Endothelial cell of umbilical vein (primary cell): ENCODE results near the gene NSD1. TPM values are rescaled to one million over a fixed set of nuclear protein-coding genes. Genes with fewer than 3 reads are reported as not detected.
A peak's percentile ranks its signal among the peaks of the same experiment; 100 is the strongest.

Experiments
- BruUV-seq: library from RNA; stranded (reverse); fragments of 400-500 nt; replicated peaks from 2 replicates; lab custom pipeline; 2021; lab: Mats Ljungman, UMichigan
- CTCF ChIA-PET: fragments of 300-600, 350-600 bp; sonication (Branson Sonifier 250); formaldehyde crosslinking; loops from one replicate; lab custom pipeline; 2021; ENCODE audit warnings: antibody characterized with exemption, inconsistent platforms; lab: Charles Lee
- POLR2A ChIA-PET: fragments of 300-600, 350-600 bp; sonication (Branson Sonifier 250); formaldehyde crosslinking; loops from one replicate; lab custom pipeline; 2021; ENCODE audit warnings: antibody characterized with exemption, inconsistent platforms; lab: Charles Lee
- DNase-seq: peaks from one replicate; pipeline ENCODE4 v3.0.0-alpha.2; 2011; ENCODE audit warnings: low read depth, low spot score
- FAIRE-seq: peaks from 2 replicates; lab custom pipeline; 2011; peaks lifted over from hg19 to GRCh38; lab: Jason Lieb, UNC
- H2AFZ ChIP-seq: 2 replicates; pipeline ENCODE4 v1.6.0; 2012; ENCODE audit warnings: low read depth, low read length, control low read depth, inconsistent platforms
- H3K27ac ChIP-seq: 2 replicates; pipeline ENCODE4 v1.5.1; 2011; ENCODE audit warnings: low read depth, mild to moderate bottlenecking, control low read depth, low read length, moderate library complexity; ENCODE audit not compliant: insufficient read depth
- H3K27me3 ChIP-seq, 2 experiments: 2 replicates each; pipeline versions ENCODE4 v1.6.0 to v1.6.1; 2011; ENCODE audit warnings: low read length in 2 of 2, mixed read lengths in 1 of 2; ENCODE audit not compliant: control insufficient read depth in 2 of 2, insufficient read depth in 2 of 2
- H3K36me3 ChIP-seq, 2 experiments: 2 replicates in 1 of 2; 3 replicates in 1 of 2; pipeline ENCODE4 v1.5.1; 2011; ENCODE audit warnings: low read length in 2 of 2, mild to moderate bottlenecking in 1 of 2, moderate library complexity in 1 of 2; ENCODE audit not compliant: control insufficient read depth in 2 of 2, insufficient read depth in 2 of 2; ENCODE audit errors: extremely low read depth in 1 of 2
- H3K4me1 ChIP-seq: 3 replicates; pipeline ENCODE4 v1.5.1; 2011; ENCODE audit warnings: mild to moderate bottlenecking, low read length; ENCODE audit not compliant: control insufficient read depth, insufficient read depth; ENCODE audit errors: extremely low read depth
- H3K4me2 ChIP-seq: 2 replicates; pipeline ENCODE4 v1.6.1; 2011; ENCODE audit warnings: low read length, control low read depth, mixed read lengths; ENCODE audit not compliant: insufficient read depth
- H3K4me3 ChIP-seq, 3 experiments: fragments of 200-600 bp in 1 of 3; sonication (generic), shearing (Covaris generic) in 1 of 3; replicated peaks in 1 of 3; 2 replicates each; pipeline ENCODE4 v1.5.1; 2011 to 2016; ENCODE audit warnings: control low read depth in 3 of 3, low read length in 3 of 3, mild to moderate bottlenecking in 2 of 3, inconsistent platforms in 1 of 3, low read depth in 1 of 3, moderate library complexity in 1 of 3; ENCODE audit not compliant: insufficient read depth in 1 of 3
- H3K79me2 ChIP-seq: 2 replicates; pipeline ENCODE4 v1.6.0; 2012; ENCODE audit warnings: low read length, inconsistent platforms; ENCODE audit not compliant: control insufficient read depth, insufficient read depth
- H3K9ac ChIP-seq: replicated peaks from 2 replicates; pipeline ENCODE3; 2011; ENCODE audit warnings: low read length, control low read depth; ENCODE audit not compliant: insufficient read depth; ENCODE audit errors: extremely low read depth
- H3K9me1 ChIP-seq: replicated peaks from 3 replicates; pipeline ENCODE4 v1.6.0; 2011; ENCODE audit warnings: mild to moderate bottlenecking, low read length; ENCODE audit not compliant: control insufficient read depth, insufficient read depth; ENCODE audit errors: extremely low read depth
- H3K9me3 ChIP-seq: replicated peaks from 2 replicates; pipeline ENCODE4 v1.5.1; 2012; ENCODE audit warnings: low read length, inconsistent platforms; ENCODE audit not compliant: control insufficient read depth, insufficient read depth
- H4K20me1 ChIP-seq: replicated peaks from 2 replicates; pipeline ENCODE3; 2011; ENCODE audit warnings: mild to moderate bottlenecking, low read length; ENCODE audit not compliant: control insufficient read depth, insufficient read depth; ENCODE audit errors: extremely low read depth
- CTCF ChIP-seq, 2 donors: IDR thresholded peaks; 1 replicate in 1 of 2; 2 replicates in 1 of 2; pipeline ENCODE4 v1.5.1; 2011; ENCODE audit warnings: low read length in 2 of 2, mild to moderate bottlenecking in 2 of 2, moderate library complexity in 2 of 2, control low read depth in 1 of 2, inconsistent platforms in 1 of 2, low read depth in 1 of 2; ENCODE audit not compliant: insufficient read depth in 1 of 2; ENCODE audit errors: extremely low read depth in 1 of 2
- FOS ChIP-seq: IDR thresholded peaks from 2 replicates; pipeline ENCODE4 v1.6.1; 2011; ENCODE audit warnings: mild to moderate bottlenecking, low read length, moderate library complexity, borderline replicate concordance; ENCODE audit not compliant: insufficient read depth
- GATA2 ChIP-seq: IDR thresholded peaks from 2 replicates; pipeline ENCODE4 v1.7.0; 2011; ENCODE audit warnings: low read depth, mild to moderate bottlenecking, moderate library complexity, mixed read lengths, low read length; ENCODE audit not compliant: insufficient read length, insufficient read depth
- JUN ChIP-seq: IDR thresholded peaks from 2 replicates; pipeline ENCODE4 v1.6.1; 2011; ENCODE audit warnings: borderline replicate concordance, low read depth; ENCODE audit not compliant: insufficient read length, insufficient read depth
- dilution Hi-C: fragments of 300-500 bp; cut with MboI; formaldehyde crosslinking; loops from one replicate; pipeline ENCODE4 v1.15.0; 2019; ENCODE audit warnings: low sequenced_read_pairs; ENCODE audit not compliant: extremely low pct_ligation_motif_present
- intact Hi-C: fragments of 100-400 bp; cut with micrococcal nuclease; formaldehyde crosslinking; loops from one replicate; pipeline ENCODE4 v1.10.0; 2022
- polyA plus RNA-seq, 4 experiments: library from polyadenylated mRNA; depleted of rRNA in 3 of 4; stranded (reverse) in 3 of 4; unstranded in 1 of 4; fragments of >200 nt; gene quantifications; 2 replicates each; pipeline versions ENCODE4 v1.2.1 to v1.2.3, GENCODE V29; 2011 to 2012; ENCODE audit warnings: missing spikeins in 1 of 4
- total RNA-seq: library from RNA; stranded (reverse); gene quantifications from 2 replicates; pipeline ENCODE4 v1.2.3, GENCODE V29; 2021

The NSD1 gene
- total and polyA plus RNA-seq, 2 donors (not counting 3 experiments of a cell fraction or from before 2014, with no cell fraction given), result 14.4 to 90.4 TPM

DNA sequence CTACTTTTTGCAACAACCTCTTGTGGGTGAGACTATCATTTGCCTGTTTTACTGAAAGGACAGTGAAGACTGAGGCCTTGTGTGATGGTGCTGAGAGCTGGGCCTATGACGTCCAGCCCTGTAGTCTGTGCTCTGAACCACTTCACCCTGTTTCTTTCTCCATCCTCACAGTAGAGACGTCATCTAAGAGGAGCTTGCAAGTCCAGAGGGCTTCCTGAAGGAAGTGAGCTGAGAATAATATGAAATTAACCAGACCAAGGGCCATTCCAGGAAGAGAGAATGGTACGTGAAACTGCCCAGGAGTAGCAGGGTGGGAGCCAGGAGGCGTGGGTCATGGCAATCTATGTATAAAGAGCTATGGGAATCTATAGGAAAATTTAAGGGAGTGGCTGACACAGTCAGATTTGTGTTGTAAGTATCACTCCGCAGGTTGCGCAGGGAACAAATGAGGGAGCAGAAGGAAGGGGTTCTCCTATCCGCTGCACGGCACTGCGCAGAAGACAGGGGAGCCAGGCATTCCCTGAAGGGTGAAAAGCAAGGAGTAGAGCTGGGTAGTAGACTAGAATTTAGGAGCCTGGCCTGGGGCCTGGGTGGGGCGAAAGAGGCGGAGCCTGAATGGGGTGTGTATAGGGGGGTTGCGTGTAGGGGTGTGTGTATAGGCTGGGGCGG is 47.5 kb upstream of the NSD1 start:
- intact Hi-C loops, result no loop called here
- no peaks in the 10 kb centered on the region for H3K36me3 ChIP-seq
- DNase-seq, result no peak
- no peak for FAIRE-seq
- H3K4me3 ChIP-seq, result no peak overlapping the region
- no peaks in the 10 kb centered on the region for H4K20me1 ChIP-seq
- no peak overlapping the region for H3K4me2 ChIP-seq
- no peak overlapping the region for H3K27ac ChIP-seq
- no peak for TF ChIP-seq FOS
- no peaks in the 10 kb centered on the region for H3K9me3 ChIP-seq
- dilution Hi-C loops, result no loop called here
- H3K9ac ChIP-seq, result no peak overlapping the region
- no peaks in the 10 kb centered on the region for H3K79me2 ChIP-seq
- H2AFZ ChIP-seq, result peak overlapping the region; percentile 77
- peaks cover 3 to 7% of the 10 kb centered on the region in 2 experiments for H3K27me3 ChIP-seq
- H3K4me1 ChIP-seq, result peaks cover 11% of the 10 kb centered on the region
- CTCF ChIA-PET, result interaction anchor here (0.8 to 6.5 kb wide), 12 partner anchors 9 to 426 kb away, joined by 3 to 94 read pairs (median 4); partner anchors contain the start of gene ZNF346
- POLR2A ChIA-PET, result interaction anchor here (0.6 kb wide), 1 partner anchor 184 kb away, joined by 4 read pairs; no protein-coding TSS in a partner anchor
- no peaks in the 10 kb centered on the region for H3K9me1 ChIP-seq
- no TSS peak for BruUV-seq

DNA sequence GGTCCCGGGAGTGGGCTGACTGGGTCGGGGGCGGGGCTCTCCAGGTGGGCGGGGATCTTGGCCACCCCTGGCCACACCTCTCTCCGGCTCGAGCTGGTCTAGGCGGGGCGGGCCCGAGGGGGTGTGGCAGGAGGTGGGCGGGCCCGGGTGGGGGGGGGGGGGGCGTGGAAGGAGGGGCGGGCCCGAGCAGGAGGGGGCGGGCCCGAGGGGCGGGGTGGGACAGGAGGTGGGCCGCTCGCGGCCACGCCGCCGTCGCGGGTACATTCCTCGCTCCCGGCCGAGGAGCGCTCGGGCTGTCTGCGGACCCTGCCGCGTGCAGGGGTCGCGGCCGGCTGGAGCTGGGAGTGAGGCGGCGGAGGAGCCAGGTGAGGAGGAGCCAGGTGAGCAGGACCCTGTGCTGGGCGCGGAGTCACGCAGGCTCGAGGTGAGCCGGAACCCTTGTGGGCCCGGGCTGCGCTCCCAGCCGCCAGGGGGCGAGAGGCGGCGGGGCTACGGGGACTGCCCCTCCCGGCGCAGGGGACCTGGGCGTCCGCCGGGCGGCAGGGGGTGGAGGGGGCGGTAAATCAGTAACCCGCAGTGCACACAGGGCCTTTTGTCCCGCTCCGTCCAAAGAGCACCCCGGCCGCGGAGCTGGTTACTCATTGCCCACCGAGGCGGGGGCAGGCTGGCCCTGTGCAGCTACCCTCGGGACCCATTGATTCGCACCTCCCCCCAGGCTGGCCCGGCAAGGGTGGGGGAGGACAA is 46.7 kb upstream of the NSD1 start, which contains the start of gene FGFR4:
TSS of gene FGFR4 (plus strand) at position 262 of the 744 bp plus-strand sequence. CDS start 2,688 bp downstream, outside the sequence.
- BruUV-seq, result no TSS peak
- Histone ChIP-seq H3K4me2 (peak within 1 kb of the TSS; percentile 45), H3K9ac (no peak within 1 kb of the TSS), H3K27ac (no peak within 1 kb of the TSS), H4K20me1 (no peaks in the 10 kb centered on the region), H3K4me1 (peaks cover 15% of the 10 kb centered on the region), H3K9me3 (no peaks in the 10 kb centered on the region), H3K4me3 (peak within 1 kb of the TSS in 1 of 3 experiments; percentile 19), H2AFZ (peak within 1 kb of the TSS; percentile 95), H3K79me2 (no peaks in the 10 kb centered on the region), H3K36me3 (no peaks in the 10 kb centered on the region), H3K27me3 (peaks cover 3 to 7% of the 10 kb centered on the region in 2 experiments), H3K9me1 (no peaks in the 10 kb centered on the region)
- FAIRE-seq (no peak), DNase-seq (peak; percentile 39)
- no peak for TF ChIP-seq GATA2
- TF ChIP-seq CTCF (IDR thresholded peaks at IDR 0.05; ENCODE audit: extremely low read depth in 1 of 2, insufficient read depth in 1 of 2, low read depth in 1 of 2, low read length in 2 of 2), result peak; percentile 49 to 71
- TF ChIP-seq JUN, result no peak
- ChIA-PET POLR2A (interaction anchor here (0.6 to 1.1 kb wide), 3 partner anchors 92 to 359 kb away, joined by 4 to 5 read pairs (median 4); no protein-coding TSS in a partner anchor), CTCF (interaction anchor here (0.8 to 6.5 kb wide), 14 partner anchors 8 to 426 kb away, joined by 3 to 94 read pairs (median 4); partner anchors contain the start of gene ZNF346)
- intact Hi-C loops, result loop anchor here (1.0 kb wide), 1 partner anchor 24 kb away; no protein-coding TSS in a partner anchor
- dilution Hi-C loops, result no loop called here
